OCI-LY7 (cell line): ENCODE measurements around the gene CSNK1G1. TPM values are rescaled to one million over a fixed set of nuclear protein-coding genes. Genes with fewer than 3 reads are reported as not detected.

Source experiments
- BruUV-seq: library from RNA; stranded (reverse); fragments of 400-500 nt; replicated peaks from 2 replicates; lab custom pipeline; 2021; lab: Mats Ljungman, UMichigan
- CTCF ChIA-PET: fragments of 300-600 bp; sonication (Branson Sonifier 250); formaldehyde crosslinking; loops from one replicate; lab custom pipeline; 2022; ENCODE audit warnings: antibody characterized with exemption; ENCODE audit not compliant: unreplicated experiment; lab: Charles Lee
- POLR2A ChIA-PET: fragments of 300-600 bp; sonication (Branson Sonifier 250); formaldehyde crosslinking; loops from one replicate; lab custom pipeline; 2022; ENCODE audit warnings: antibody characterized with exemption; lab: Charles Lee
- DNase-seq: peaks from one replicate; pipeline ENCODE4 v3.0.0-alpha.2; 2015; ENCODE audit warnings: low spot score
- H2AFZ ChIP-seq: fragments of 200-600 bp; sonication (generic), shearing (Covaris generic); 2 replicates; pipeline ENCODE4 v1.6.1; 2014; ENCODE audit warnings: mild to moderate bottlenecking, antibody characterized with exemption, low read length, moderate library complexity
- H3K27ac ChIP-seq: fragments of 200-600 bp; sonication (generic); 2 replicates; pipeline ENCODE4 v1.5.1; 2014; ENCODE audit warnings: mixed run types, low read depth, mild to moderate bottlenecking, moderate library complexity, low read length, inconsistent platforms; ENCODE audit not compliant: poor library complexity, severe bottlenecking
- H3K36me3 ChIP-seq: fragments of 200-600 bp; sonication (generic); 2 replicates; pipeline ENCODE4 v1.6.1; 2014; ENCODE audit warnings: mild to moderate bottlenecking, antibody characterized with exemption, low read length, moderate library complexity, mixed read lengths; ENCODE audit not compliant: insufficient read depth
- H3K4me1 ChIP-seq: fragments of 200-600 bp; sonication (generic); 2 replicates; pipeline ENCODE4 v1.5.1; 2014; ENCODE audit warnings: mild to moderate bottlenecking, low read length; ENCODE audit not compliant: insufficient read depth, poor library complexity, severe bottlenecking
- H3K4me2 ChIP-seq: fragments of 200-600 bp; sonication (generic); 2 replicates; pipeline ENCODE4 v1.6.1; 2014; ENCODE audit warnings: mild to moderate bottlenecking, low read length
- H3K4me3 ChIP-seq: fragments of 200-600 bp; sonication (generic); 2 replicates; pipeline ENCODE4 v1.5.1; 2014; ENCODE audit warnings: mild to moderate bottlenecking, low read depth, low read length; ENCODE audit not compliant: poor library complexity, severe bottlenecking
- H3K79me2 ChIP-seq: fragments of 200-600 bp; sonication (generic); 2 replicates; pipeline ENCODE4 v1.6.1; 2016; ENCODE audit warnings: low read depth, mild to moderate bottlenecking, low read length, moderate library complexity, mixed read lengths; ENCODE audit not compliant: insufficient read depth
- H3K9me2 ChIP-seq: fragments of 200-600 bp; sonication (generic); 2 replicates; pipeline ENCODE4 v1.6.1; 2016; ENCODE audit warnings: mild to moderate bottlenecking, low read length, mixed read lengths; ENCODE audit not compliant: insufficient read depth
- H3K9me3 ChIP-seq: fragments of 200-600 bp; sonication (generic); 2 replicates; pipeline ENCODE4 v1.6.1; 2014; ENCODE audit warnings: mild to moderate bottlenecking, mixed run types, low read length, mixed read lengths
- H4K20me1 ChIP-seq: fragments of 200-600 bp; sonication (generic); 2 replicates; pipeline ENCODE4 v1.6.1; 2014; ENCODE audit warnings: mild to moderate bottlenecking, antibody characterized with exemption, low read length, moderate library complexity, mixed read lengths; ENCODE audit not compliant: insufficient read depth
- EZH2phosphoT487 ChIP-seq: fragments of 200-600 bp; sonication (generic); IDR thresholded peaks from 2 replicates; pipeline ENCODE4 v1.6.1; 2018; ENCODE audit warnings: low read depth, borderline replicate concordance, mild to moderate bottlenecking, mixed run types, antibody characterized with exemption, low read length, moderate library complexity, mixed read lengths
- intact Hi-C: fragments of 100-400 bp; cut with micrococcal nuclease; formaldehyde crosslinking; loops from one replicate; pipeline ENCODE4 v1.10.0; 2022; ENCODE audit not compliant: unreplicated experiment
- total RNA-seq, 2 experiments: library from RNA; depleted of rRNA in 1 of 2; stranded (reverse); fragments of >200 nt in 1 of 2; shearing (Covaris generic) in 1 of 2; gene quantifications; 2 replicates each; pipeline ENCODE4 v1.2.3, GENCODE V29; 2014 to 2022
- TF ChIP-seq, protein P1 (sequence below): fragments of 200-600 bp; sonication (generic); conservative IDR thresholded peaks from 2 replicates; pipeline ENCODE4 v1.5.1; 2014; ENCODE audit warnings: mild to moderate bottlenecking, antibody characterized with exemption, low read length, moderate library complexity, mixed read lengths

The CSNK1G1 gene
- total RNA-seq, 2 experiments from 2014 or later, result 8.8 to 14.1 TPM

DNA sequence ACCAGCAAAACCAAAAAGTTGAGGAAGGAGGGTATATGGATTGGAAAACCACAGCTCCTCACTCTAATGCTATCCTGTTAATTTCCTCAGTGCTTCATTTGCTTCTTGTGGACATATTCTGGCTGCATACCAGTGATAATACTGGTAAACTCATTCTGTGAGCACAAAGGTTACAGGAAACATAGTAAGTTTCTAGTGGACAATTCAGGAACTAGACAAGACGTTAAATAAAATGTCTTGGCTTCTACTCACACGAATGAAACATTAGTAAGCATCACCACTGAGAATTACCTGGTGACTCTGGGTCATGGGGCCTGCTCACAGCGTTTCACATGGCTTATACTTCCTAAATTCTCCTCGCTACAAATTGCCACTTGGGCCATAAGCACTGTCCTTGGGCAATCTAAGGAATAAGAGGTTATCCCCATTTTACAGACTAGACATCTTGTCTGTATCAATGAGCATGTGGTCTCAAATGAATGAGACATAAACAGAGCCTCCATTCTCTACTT, 173.1 kb downstream of the CSNK1G1 start:
- Histone ChIP-seq H3K79me2 (no peaks in the 10 kb centered on the region), H3K4me1 (no peaks in the 10 kb centered on the region), H3K27ac (no peak overlapping the region), H3K4me3 (no peak overlapping the region), H3K9me3 (no peaks in the 10 kb centered on the region), H3K36me3 (peaks cover 4% of the 10 kb centered on the region; the same call in 1 of the 2 replicates), H4K20me1 (no peaks in the 10 kb centered on the region), H3K9me2 (no peaks in the 10 kb centered on the region), H3K4me2 (no peak overlapping the region), H2AFZ (no peak overlapping the region)
- CTCF ChIA-PET, result no interaction called here
- POLR2A ChIA-PET, result no interaction called here
- intact Hi-C loops, result no loop called here
- TF ChIP-seq EZH2phosphoT487, result no peak
- TF ChIP-seq, protein P1, sequence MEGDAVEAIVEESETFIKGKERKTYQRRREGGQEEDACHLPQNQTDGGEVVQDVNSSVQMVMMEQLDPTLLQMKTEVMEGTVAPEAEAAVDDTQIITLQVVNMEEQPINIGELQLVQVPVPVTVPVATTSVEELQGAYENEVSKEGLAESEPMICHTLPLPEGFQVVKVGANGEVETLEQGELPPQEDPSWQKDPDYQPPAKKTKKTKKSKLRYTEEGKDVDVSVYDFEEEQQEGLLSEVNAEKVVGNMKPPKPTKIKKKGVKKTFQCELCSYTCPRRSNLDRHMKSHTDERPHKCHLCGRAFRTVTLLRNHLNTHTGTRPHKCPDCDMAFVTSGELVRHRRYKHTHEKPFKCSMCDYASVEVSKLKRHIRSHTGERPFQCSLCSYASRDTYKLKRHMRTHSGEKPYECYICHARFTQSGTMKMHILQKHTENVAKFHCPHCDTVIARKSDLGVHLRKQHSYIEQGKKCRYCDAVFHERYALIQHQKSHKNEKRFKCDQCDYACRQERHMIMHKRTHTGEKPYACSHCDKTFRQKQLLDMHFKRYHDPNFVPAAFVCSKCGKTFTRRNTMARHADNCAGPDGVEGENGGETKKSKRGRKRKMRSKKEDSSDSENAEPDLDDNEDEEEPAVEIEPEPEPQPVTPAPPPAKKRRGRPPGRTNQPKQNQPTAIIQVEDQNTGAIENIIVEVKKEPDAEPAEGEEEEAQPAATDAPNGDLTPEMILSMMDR, result no peak
- no TSS peak for BruUV-seq
- no peak for DNase-seq

DNA sequence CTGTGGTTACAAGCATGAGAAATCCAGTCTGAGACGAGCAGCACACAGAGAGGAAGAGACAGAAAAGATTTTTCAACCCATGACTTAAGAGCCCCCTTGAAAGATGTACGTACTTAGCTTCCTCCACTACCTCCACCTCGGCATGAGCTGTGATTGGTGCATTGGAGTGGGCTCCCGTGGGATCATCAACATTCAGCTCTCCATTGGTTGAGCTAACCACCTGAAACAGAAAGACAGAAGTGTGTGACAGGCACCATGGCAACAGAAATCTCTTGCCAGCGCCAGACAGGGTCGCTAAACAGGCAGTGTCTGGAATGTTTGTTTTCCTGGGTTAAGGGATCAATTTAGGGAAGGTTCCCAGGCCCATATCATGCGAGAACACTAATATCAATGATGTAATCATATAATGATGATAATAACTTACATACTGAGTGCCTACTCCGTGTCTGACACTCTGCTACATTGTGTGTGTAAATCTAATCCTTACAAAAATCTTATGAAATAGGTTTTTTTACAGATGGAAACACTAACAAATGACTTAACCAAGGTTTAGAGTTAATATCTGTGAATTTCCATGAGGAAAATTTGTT, 175.6 kb downstream of the CSNK1G1 start:
- ChIA-PET POLR2A (no interaction called here), CTCF (interaction anchor here (0.6 kb wide), 1 partner anchor 14 kb away, joined by 3 read pairs; no protein-coding TSS in a partner anchor)
- Histone ChIP-seq H2AFZ (no peak overlapping the region), H4K20me1 (no peaks in the 10 kb centered on the region), H3K79me2 (no peaks in the 10 kb centered on the region), H3K4me1 (no peaks in the 10 kb centered on the region), H3K4me3 (no peak overlapping the region), H3K9me2 (no peaks in the 10 kb centered on the region), H3K4me2 (no peak overlapping the region), H3K9me3 (no peaks in the 10 kb centered on the region), H3K27ac (no peak overlapping the region), H3K36me3 (no peaks in the 10 kb centered on the region; the same call in 1 of the 2 replicates)
- TF ChIP-seq, protein P1, result no peak
- TF ChIP-seq EZH2phosphoT487, result no peak
- intact Hi-C loops, result no loop called here
- BruUV-seq, result no TSS peak
- no peak for DNase-seq
